NT2/D1 (cell line): ENCODE data around the gene SDK1.

Experiments
- DNase-seq: peaks from one replicate; pipeline ENCODE4 v3.0.0-alpha.2; 2011; ENCODE audit warnings: low read depth, low spot score
- H3K27me3 ChIP-seq: 2 replicates; pipeline ENCODE4 v1.6.0; 2011; ENCODE audit warnings: mild to moderate bottlenecking; ENCODE audit not compliant: insufficient read length, insufficient read depth
- H3K36me3 ChIP-seq: 2 replicates; pipeline ENCODE4 v1.6.1; 2011; ENCODE audit warnings: mild to moderate bottlenecking, low read length, mixed read lengths; ENCODE audit not compliant: insufficient read depth, insufficient read length
- H3K4me1 ChIP-seq: 2 replicates; pipeline ENCODE4 v1.5.1; 2011; ENCODE audit not compliant: insufficient read depth, insufficient read length
- H3K4me3 ChIP-seq: 2 replicates; pipeline ENCODE4 v1.5.1; 2011; ENCODE audit warnings: low read depth; ENCODE audit not compliant: insufficient read length
- H3K9ac ChIP-seq: 2 replicates; pipeline ENCODE4 v1.6.0; 2011; ENCODE audit warnings: low read depth; ENCODE audit not compliant: insufficient read length
- H3K9me3 ChIP-seq: 2 replicates; pipeline ENCODE4 v1.5.1; 2011; ENCODE audit warnings: mild to moderate bottlenecking, low read length; ENCODE audit not compliant: insufficient read depth
- SUZ12 ChIP-seq: IDR thresholded peaks from 2 replicates; pipeline ENCODE4 v1.6.1; 2011; ENCODE audit not compliant: insufficient read length, insufficient read depth; ENCODE audit errors: extremely low read depth
- YY1 ChIP-seq: IDR thresholded peaks from 2 replicates; pipeline ENCODE4 v1.6.1; 2011; ENCODE audit not compliant: insufficient read length, insufficient read depth
- ZNF274 ChIP-seq: IDR thresholded peaks from 2 replicates; pipeline ENCODE4 v1.6.1; 2011; ENCODE audit warnings: mild to moderate bottlenecking, low read depth, low read length

Gene SDK1

DNA sequence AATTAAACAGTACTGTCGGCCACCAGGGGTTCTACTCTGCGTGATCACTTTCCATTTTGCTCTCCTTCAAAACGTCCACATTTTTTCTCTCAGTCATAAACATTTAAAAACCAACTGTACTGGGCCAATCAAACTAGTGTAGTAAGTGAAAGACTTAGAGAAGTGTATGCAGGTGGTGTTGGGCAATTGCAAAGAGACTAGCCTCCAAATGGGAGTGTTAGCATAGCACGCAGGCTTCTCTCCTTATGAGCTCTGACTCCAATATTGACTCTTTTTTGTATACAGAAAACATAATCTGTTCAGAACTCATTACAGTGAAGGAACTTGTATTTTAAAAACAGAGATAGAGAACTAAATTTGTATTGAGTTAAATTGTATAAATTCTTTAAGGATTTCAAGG is 150.6 kb downstream of the SDK1 start:
- Histone ChIP-seq H3K27me3 (no peaks in the 10 kb centered on the region), H3K9ac (no peak overlapping the region), H3K36me3 (no peaks in the 10 kb centered on the region), H3K4me3 (no peak overlapping the region), H3K4me1 (no peaks in the 10 kb centered on the region), H3K9me3 (no peaks in the 10 kb centered on the region)
- no peak for DNase-seq
- TF ChIP-seq YY1 (no peak), ZNF274 (no peak), SUZ12 (no peak)

DNA sequence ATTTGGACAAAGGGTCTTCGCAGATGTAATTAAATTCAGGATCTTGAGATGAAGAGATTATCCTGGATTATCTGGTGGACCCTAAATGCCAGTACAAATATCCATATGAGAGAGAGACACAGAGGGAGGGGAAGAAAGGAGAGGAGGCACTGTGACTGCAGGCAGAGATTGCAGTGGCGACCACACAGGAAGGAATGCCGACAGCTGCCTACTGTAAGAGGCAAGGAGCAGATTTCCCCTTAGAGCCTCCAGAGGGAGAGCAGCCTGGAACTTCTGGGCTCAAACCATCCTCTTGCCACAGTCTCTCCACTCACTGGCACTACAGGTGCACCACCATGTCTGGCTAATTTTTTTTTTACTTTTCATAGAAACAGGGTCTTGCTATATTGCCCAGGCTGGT is 152.3 kb downstream of the SDK1 start:
- TF ChIP-seq YY1 (no peak), ZNF274 (no peak), SUZ12 (no peak)
- H3K9ac ChIP-seq = no peak overlapping the region
- no peak overlapping the region for H3K4me3 ChIP-seq
- H3K9me3 ChIP-seq = no peaks in the 10 kb centered on the region
- H3K27me3 ChIP-seq = no peaks in the 10 kb centered on the region
- H3K4me1 ChIP-seq = no peaks in the 10 kb centered on the region
- DNase-seq = peak; percentile 22
- no peaks in the 10 kb centered on the region for H3K36me3 ChIP-seq

DNA sequence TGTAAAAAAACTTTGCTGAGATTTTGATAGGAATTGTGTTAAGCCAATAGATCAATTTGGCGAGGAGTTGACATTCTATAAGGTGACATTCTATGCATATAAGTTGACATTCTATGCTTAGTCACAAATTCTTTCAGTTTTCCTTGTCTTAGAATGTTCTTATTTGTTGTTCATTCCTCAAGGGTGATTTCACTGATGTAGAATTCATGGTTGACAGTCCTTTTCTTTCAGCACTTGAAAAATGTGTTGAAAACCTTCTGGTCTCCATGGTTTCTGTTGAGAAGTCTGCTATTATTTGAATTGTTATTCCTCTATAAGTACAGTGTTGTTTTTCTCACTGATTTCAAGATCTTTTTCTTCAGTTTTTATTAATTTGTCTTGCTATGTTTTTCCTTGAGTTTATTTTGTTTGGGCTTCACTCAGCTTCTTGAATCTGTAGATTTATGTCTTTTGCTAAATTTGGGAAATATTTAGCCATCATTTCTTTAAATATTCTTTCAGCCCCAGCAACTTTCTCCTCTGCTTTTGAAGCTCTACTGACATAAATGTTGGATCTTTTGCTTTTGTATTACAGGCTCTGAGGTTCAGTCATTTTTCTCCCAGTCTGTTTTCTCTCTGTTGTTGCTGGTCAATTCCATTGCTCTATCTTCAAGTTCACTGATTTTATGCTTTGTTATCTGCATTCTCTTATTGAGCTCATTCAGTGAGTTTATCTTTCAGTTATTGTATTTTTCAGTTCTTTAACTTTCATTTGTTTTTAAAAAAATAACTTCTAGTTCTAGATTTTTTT is 154.9 kb downstream of the SDK1 start:
- TF ChIP-seq ZNF274 (no peak), YY1 (no peak), SUZ12 (no peak)
- H3K36me3 ChIP-seq = no peaks in the 10 kb centered on the region
- no peaks in the 10 kb centered on the region for H3K4me1 ChIP-seq
- no peak overlapping the region for H3K4me3 ChIP-seq
- DNase-seq = peak; percentile 16
- H3K9ac ChIP-seq = no peak overlapping the region
- H3K27me3 ChIP-seq = no peaks in the 10 kb centered on the region
- H3K9me3 ChIP-seq = no peaks in the 10 kb centered on the region

DNA sequence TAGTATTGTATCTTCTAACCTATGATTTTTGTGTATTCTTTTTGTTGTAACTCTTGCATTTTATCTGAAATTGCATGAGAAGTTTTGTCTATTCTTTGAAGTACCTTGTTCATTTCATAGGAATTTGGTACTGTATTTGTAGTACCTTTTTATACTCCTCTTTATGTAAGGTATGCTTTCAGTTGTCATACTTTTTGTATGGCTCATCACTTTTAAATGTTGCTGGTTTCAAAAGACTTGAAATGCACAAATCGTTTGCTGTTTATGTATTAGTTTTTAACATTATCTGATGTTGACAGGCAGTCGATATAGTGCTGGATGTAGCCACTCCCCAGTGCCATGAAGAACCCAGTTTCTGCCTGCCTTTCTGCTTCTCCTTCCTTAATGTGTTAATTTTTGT is 158.1 kb downstream of the SDK1 start:
- Histone ChIP-seq H3K9me3 (no peaks in the 10 kb centered on the region), H3K36me3 (no peaks in the 10 kb centered on the region), H3K4me1 (no peaks in the 10 kb centered on the region), H3K27me3 (no peaks in the 10 kb centered on the region), H3K4me3 (no peak overlapping the region), H3K9ac (no peak overlapping the region)
- DNase-seq = no peak
- TF ChIP-seq YY1 (no peak), SUZ12 (no peak), ZNF274 (no peak)

DNA sequence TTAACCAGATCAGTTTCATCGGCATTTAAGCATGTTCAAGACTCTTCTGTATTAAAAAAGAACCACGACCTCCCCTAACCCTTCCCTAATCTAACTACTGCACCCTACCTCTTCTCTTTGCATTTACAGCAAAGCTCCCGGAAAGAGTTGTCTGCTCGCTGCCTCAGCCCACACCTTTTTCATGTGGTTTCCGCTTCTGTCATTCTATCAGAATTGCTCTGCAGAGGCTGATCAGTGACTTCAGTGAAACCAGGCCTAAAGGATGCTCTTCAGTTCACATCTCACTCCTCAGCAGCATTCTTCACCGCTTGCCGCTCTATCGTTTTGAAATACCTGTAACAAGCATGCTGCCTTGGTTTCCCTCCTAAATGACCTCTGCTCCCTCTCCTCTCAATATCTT is 160.9 kb downstream of the SDK1 start:
- H3K9ac ChIP-seq = no peak overlapping the region
- H3K9me3 ChIP-seq = no peaks in the 10 kb centered on the region
- no peak for DNase-seq
- H3K4me3 ChIP-seq = no peak overlapping the region
- TF ChIP-seq YY1 = no peak
- no peak for TF ChIP-seq SUZ12
- no peak for TF ChIP-seq ZNF274
- H3K4me1 ChIP-seq = no peaks in the 10 kb centered on the region
- no peaks in the 10 kb centered on the region for H3K36me3 ChIP-seq
- no peaks in the 10 kb centered on the region for H3K27me3 ChIP-seq

DNA sequence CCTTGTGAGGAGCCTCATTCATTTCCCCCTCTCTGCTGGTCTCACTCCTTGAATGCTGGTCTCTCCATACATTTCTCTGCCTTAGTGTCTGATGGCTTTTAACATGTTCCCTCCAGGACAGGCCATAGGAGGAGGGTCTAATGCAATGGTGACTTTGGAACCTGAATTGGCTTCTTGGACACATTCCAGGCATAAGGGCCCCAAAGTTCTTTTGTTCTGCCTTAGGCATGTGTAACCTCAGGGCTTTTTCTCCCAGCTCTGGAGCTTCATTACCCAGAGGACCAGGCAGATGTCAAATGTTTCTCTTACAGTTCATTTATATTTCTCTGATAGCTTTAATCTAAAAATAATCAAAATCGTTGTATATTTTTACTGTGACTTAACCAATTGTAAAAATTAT is 162.6 kb downstream of the SDK1 start:
- Histone ChIP-seq H3K9me3 (no peaks in the 10 kb centered on the region), H3K4me1 (no peaks in the 10 kb centered on the region), H3K9ac (no peak overlapping the region), H3K27me3 (no peaks in the 10 kb centered on the region), H3K4me3 (no peak overlapping the region), H3K36me3 (no peaks in the 10 kb centered on the region)
- peak; percentile 20 for DNase-seq
- TF ChIP-seq ZNF274 (no peak), YY1 (no peak), SUZ12 (no peak)

DNA sequence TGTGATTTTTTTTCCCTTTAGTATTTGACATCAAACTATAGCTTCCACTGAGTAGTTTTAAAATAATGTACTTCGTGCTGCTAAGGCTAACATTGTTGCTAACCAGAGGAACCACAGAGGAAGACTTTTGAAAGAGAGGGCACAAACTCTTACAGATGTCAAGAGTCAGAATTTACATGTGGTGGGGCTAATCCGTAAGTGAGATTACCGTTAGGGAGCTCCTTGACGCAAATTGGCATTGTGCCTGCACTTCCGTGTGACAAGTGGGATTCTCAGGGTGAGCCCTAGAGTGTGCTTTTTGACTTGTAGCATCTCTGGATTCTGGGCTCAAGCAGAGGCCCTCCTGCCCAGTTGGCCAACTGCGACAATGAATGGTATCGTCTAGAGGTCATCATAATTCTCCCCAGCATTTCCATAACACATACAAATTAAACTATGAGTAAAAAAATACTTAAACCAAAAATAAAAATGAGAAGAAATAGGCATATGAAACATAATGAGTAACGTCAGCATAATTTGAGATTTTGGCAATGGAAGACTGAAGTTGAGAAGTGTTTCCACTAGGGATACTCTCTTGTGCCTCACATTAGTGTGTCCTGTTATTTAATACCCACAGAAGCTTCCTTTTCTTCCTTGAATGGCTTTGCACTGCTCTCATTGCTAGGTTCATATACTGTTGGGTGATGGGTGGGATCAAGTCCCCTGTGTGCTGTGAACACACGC is 164.0 kb downstream of the SDK1 start:
- no peaks in the 10 kb centered on the region for H3K4me1 ChIP-seq
- H3K27me3 ChIP-seq = no peaks in the 10 kb centered on the region
- no peak overlapping the region for H3K9ac ChIP-seq
- no peaks in the 10 kb centered on the region for H3K9me3 ChIP-seq
- TF ChIP-seq SUZ12 = no peak
- no peak for TF ChIP-seq YY1
- TF ChIP-seq ZNF274 = no peak
- H3K4me3 ChIP-seq = no peak overlapping the region
- DNase-seq = no peak
- no peaks in the 10 kb centered on the region for H3K36me3 ChIP-seq

DNA sequence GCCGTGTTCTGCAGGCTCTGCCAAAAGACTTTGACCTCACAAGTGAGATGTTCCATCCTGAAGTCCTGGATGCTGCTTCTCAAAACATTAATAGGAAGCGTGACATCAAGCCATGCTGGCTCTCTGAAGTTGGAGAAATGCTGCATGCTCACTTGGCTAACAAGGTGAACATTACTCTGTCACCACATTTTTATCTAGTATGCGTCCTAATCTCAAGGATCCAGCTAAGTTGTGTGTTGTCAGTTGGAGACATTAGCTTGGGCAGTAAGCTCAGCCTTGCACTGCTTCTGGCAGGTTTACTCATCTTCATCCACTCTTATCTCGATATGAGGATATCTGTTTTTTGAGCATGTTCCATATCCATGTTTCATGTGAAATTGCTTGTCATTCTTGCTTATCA is 165.2 kb downstream of the SDK1 start:
- Histone ChIP-seq H3K4me3 (no peak overlapping the region), H3K4me1 (no peaks in the 10 kb centered on the region), H3K36me3 (no peaks in the 10 kb centered on the region), H3K27me3 (no peaks in the 10 kb centered on the region), H3K9ac (no peak overlapping the region), H3K9me3 (no peaks in the 10 kb centered on the region)
- TF ChIP-seq ZNF274 (no peak), YY1 (no peak), SUZ12 (no peak)
- no peak for DNase-seq
